Activated CD4-positive, alpha-beta T cell treated with anti-CD3 and anti-CD28 coated beads, Interleukin-2, amount 10 ng/mL, durations not matched to agents 7 days and 5 days (primary cell): ENCODE results near the gene GEN1. TPM values are rescaled to one million over a fixed set of nuclear protein-coding genes. Genes with fewer than 3 reads are reported as not detected.

ENCODE experiments used
- CTCF ChIA-PET: fragments of 350-600 bp; sonication (Branson Sonifier 250); formaldehyde crosslinking; loops from one replicate; lab custom pipeline; 2021; ENCODE audit warnings: antibody characterized with exemption; lab: Charles Lee
- POLR2A ChIA-PET: fragments of 350-600 bp; sonication (Branson Sonifier 250); formaldehyde crosslinking; loops from one replicate; lab custom pipeline; 2021; ENCODE audit warnings: antibody characterized with exemption; lab: Charles Lee
- DNase-seq: peaks from one replicate; pipeline ENCODE4 v3.0.0-alpha.2; 2020
- H3K27ac Mint-ChIP-seq: one replicate; pipeline ENCODE4 v1.8.0; 2021; ENCODE audit warnings: mild to moderate bottlenecking, moderate library complexity, mixed read lengths
- H3K27me3 Mint-ChIP-seq: one replicate; pipeline ENCODE4 v1.8.0; 2021; ENCODE audit warnings: mixed read lengths
- H3K36me3 Mint-ChIP-seq: one replicate; pipeline ENCODE4 v1.8.0; 2021; ENCODE audit warnings: low read depth, mixed read lengths
- H3K4me1 Mint-ChIP-seq: one replicate; pipeline ENCODE4 v1.8.0; 2021; ENCODE audit warnings: mixed read lengths
- H3K4me3 Mint-ChIP-seq: one replicate; pipeline ENCODE4 v1.8.0; 2021; ENCODE audit warnings: mild to moderate bottlenecking, moderate library complexity, mixed read lengths
- H3K9me3 Mint-ChIP-seq: one replicate; pipeline ENCODE4 v1.8.0; 2021; ENCODE audit warnings: mixed read lengths
- total RNA-seq, 2 experiments: library from RNA; stranded (reverse); gene quantifications; one replicate each; pipeline ENCODE4 v1.2.3, GENCODE V29; 2021

GEN1 gene
- total RNA-seq, 2 experiments from 2014 or later: 41.9 to 43.7 TPM

GRCh38 chr2:17805717-17806363 is 51.9 kb downstream of the GEN1 start:
- Mint-ChIP-seq H3K4me3 (no peak overlapping the region), H3K36me3 (no peaks in the 10 kb centered on the region), H3K27me3 (peaks cover 24% of the 10 kb centered on the region), H3K4me1 (no peaks in the 10 kb centered on the region), H3K27ac (no peak overlapping the region), H3K9me3 (no peaks in the 10 kb centered on the region)
- DNase-seq: no peak
- POLR2A ChIA-PET: no interaction called here
- CTCF ChIA-PET: no interaction called here

- Mint-ChIP-seq H3K27ac (no peak overlapping the region), H3K36me3 (no peaks in the 10 kb centered on the region), H3K4me1 (peaks cover 12% of the 10 kb centered on the region), H3K4me3 (no peak overlapping the region), H3K9me3 (no peaks in the 10 kb centered on the region), H3K27me3 (peaks cover 28% of the 10 kb centered on the region)
- ChIA-PET CTCF (no interaction called here), POLR2A (no interaction called here)
- no peak for DNase-seq
Observed at GRCh38 chr2:17813010-17813741, 59.2 kb downstream of the GEN1 start.

- H3K27ac Mint-ChIP-seq: no peak overlapping the region
- POLR2A ChIA-PET: no interaction called here
Observed at GRCh38 chr2:17813742-17814473, 60.0 kb downstream of the GEN1 start.

GRCh38 chr2:17814601-17815000 is 60.7 kb downstream of the GEN1 start:
- Mint-ChIP-seq H3K9me3 (no peaks in the 10 kb centered on the region), H3K36me3 (no peaks in the 10 kb centered on the region), H3K4me3 (no peak overlapping the region), H3K4me1 (peaks cover 12% of the 10 kb centered on the region), H3K27ac (no peak overlapping the region), H3K27me3 (peaks cover 33% of the 10 kb centered on the region)
- DNase-seq: no peak
- CTCF ChIA-PET: interaction anchor here (0.6 kb wide), 1 partner anchor 15 kb away, joined by 3 read pairs; no protein-coding TSS in a partner anchor
- POLR2A ChIA-PET: no interaction called here

More at GRCh38 chr2:17813742-17814473, 60.0 kb downstream of the GEN1 start:
- Mint-ChIP-seq H3K27me3 (peaks cover 30% of the 10 kb centered on the region), H3K4me3 (no peak overlapping the region), H3K36me3 (no peaks in the 10 kb centered on the region), H3K4me1 (peaks cover 12% of the 10 kb centered on the region), H3K9me3 (no peaks in the 10 kb centered on the region)
- CTCF ChIA-PET: no interaction called here
- no peak for DNase-seq

GRCh38 chr2:17815468-17816184 is 61.7 kb downstream of the GEN1 start:
- Mint-ChIP-seq H3K36me3 (no peaks in the 10 kb centered on the region), H3K9me3 (no peaks in the 10 kb centered on the region), H3K27me3 (peaks cover 34% of the 10 kb centered on the region), H3K4me1 (peaks cover 14% of the 10 kb centered on the region), H3K27ac (no peak overlapping the region), H3K4me3 (no peak overlapping the region)
- CTCF ChIA-PET: no interaction called here
- POLR2A ChIA-PET: no interaction called here
- no peak for DNase-seq

- Mint-ChIP-seq H3K36me3 (no peaks in the 10 kb centered on the region), H3K9me3 (no peaks in the 10 kb centered on the region), H3K4me3 (no peak within 1 kb of the TSS), H3K4me1 (peaks cover 23% of the 10 kb centered on the region), H3K27me3 (peaks cover 31% of the 10 kb centered on the region), H3K27ac (no peak within 1 kb of the TSS)
- CTCF ChIA-PET: no interaction called here
- DNase-seq: no peak
- POLR2A ChIA-PET: no interaction called here
Observed at GRCh38 chr2:17816396-17817245, 62.7 kb downstream of the GEN1 start, which contains the start of gene MSGN1. Gene MSGN1 (plus strand): TSS chr2:17816460. CDS start chr2:17816519, 59 bp downstream.

GRCh38 chr2:17818235-17818815 is 64.4 kb downstream of the GEN1 start:
- no peak for DNase-seq
- Mint-ChIP-seq H3K36me3 (no peaks in the 10 kb centered on the region), H3K9me3 (no peaks in the 10 kb centered on the region), H3K4me3 (no peak overlapping the region), H3K27me3 (peaks cover 31% of the 10 kb centered on the region), H3K27ac (no peak overlapping the region), H3K4me1 (peaks cover 33% of the 10 kb centered on the region)
- ChIA-PET POLR2A (no interaction called here), CTCF (no interaction called here)

GRCh38 chr2:17821080-17821479 is 67.1 kb downstream of the GEN1 start:
- Mint-ChIP-seq H3K4me1 (peaks cover 23% of the 10 kb centered on the region), H3K27me3 (peaks cover 20% of the 10 kb centered on the region)
- POLR2A ChIA-PET: no interaction called here

GRCh38 chr2:17821535-17822444 is 67.9 kb downstream of the GEN1 start:
- POLR2A ChIA-PET: no interaction called here

More at GRCh38 chr2:17821080-17821479, 67.1 kb downstream of the GEN1 start:
- no peaks in the 10 kb centered on the region for H3K9me3 Mint-ChIP-seq
- H3K36me3 Mint-ChIP-seq: no peaks in the 10 kb centered on the region
- CTCF ChIA-PET: no interaction called here
- no peak overlapping the region for H3K27ac Mint-ChIP-seq
- DNase-seq: no peak
- no peak overlapping the region for H3K4me3 Mint-ChIP-seq

GRCh38 chr2:17822445-17823117 is 68.6 kb downstream of the GEN1 start:
- ChIA-PET CTCF (no interaction called here), POLR2A (no interaction called here)
- H3K27ac Mint-ChIP-seq: no peak overlapping the region
- peaks cover 16% of the 10 kb centered on the region for H3K27me3 Mint-ChIP-seq
- H3K4me1 Mint-ChIP-seq: peaks cover 23% of the 10 kb centered on the region
- no peaks in the 10 kb centered on the region for H3K36me3 Mint-ChIP-seq
- no peak for DNase-seq
- H3K4me3 Mint-ChIP-seq: no peak overlapping the region
- no peaks in the 10 kb centered on the region for H3K9me3 Mint-ChIP-seq

More at GRCh38 chr2:17821535-17822444, 67.9 kb downstream of the GEN1 start:
- Mint-ChIP-seq H3K27ac (peak overlapping the region; percentile 51), H3K4me1 (peaks cover 23% of the 10 kb centered on the region), H3K36me3 (no peaks in the 10 kb centered on the region), H3K4me3 (no peak overlapping the region), H3K9me3 (no peaks in the 10 kb centered on the region), H3K27me3 (peaks cover 20% of the 10 kb centered on the region)
- CTCF ChIA-PET: no interaction called here
- no peak for DNase-seq
